A673 (cell line): ENCODE results near the gene STAG1.

Source experiments
- EZH2 ChIP-seq: fragments of 200-600 bp; sonication (generic); IDR thresholded peaks from 2 replicates; pipeline ENCODE4 v1.6.1; 2017; ENCODE audit warnings: borderline replicate concordance, low read depth, mild to moderate bottlenecking, mixed read lengths, antibody characterized with exemption, low read length; ENCODE audit not compliant: poor library complexity, severe bottlenecking
- TF ChIP-seq, protein P1 (sequence below): fragments of 300-800, 200-600 bp; sonication (generic); conservative IDR thresholded peaks from 2 replicates; pipeline ENCODE4 v1.5.1; 2017; ENCODE audit warnings: low read depth, mild to moderate bottlenecking, antibody characterized with exemption, low read length, moderate library complexity, mixed read lengths

DNA sequence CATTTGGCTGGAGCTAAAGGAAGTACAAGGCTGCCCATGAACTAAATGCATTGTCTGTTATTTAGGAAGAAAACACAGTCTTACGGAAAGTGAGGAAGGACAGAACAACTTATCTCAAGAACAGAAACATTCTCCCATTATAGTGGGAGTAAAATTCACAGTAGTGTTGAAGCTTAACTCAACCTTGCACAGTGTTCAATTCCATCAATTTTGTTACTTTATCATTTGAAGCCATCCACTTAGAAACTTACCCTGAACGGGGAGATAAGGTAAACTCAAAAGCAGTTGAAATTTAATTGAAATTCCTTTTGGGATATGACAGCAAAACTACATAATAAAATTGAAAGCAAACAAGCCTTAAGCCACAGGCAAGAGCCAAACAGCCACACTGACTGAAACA lies 315.1 kb downstream of the STAG1 start:
- TF ChIP-seq, protein P1, sequence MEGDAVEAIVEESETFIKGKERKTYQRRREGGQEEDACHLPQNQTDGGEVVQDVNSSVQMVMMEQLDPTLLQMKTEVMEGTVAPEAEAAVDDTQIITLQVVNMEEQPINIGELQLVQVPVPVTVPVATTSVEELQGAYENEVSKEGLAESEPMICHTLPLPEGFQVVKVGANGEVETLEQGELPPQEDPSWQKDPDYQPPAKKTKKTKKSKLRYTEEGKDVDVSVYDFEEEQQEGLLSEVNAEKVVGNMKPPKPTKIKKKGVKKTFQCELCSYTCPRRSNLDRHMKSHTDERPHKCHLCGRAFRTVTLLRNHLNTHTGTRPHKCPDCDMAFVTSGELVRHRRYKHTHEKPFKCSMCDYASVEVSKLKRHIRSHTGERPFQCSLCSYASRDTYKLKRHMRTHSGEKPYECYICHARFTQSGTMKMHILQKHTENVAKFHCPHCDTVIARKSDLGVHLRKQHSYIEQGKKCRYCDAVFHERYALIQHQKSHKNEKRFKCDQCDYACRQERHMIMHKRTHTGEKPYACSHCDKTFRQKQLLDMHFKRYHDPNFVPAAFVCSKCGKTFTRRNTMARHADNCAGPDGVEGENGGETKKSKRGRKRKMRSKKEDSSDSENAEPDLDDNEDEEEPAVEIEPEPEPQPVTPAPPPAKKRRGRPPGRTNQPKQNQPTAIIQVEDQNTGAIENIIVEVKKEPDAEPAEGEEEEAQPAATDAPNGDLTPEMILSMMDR = no peak
- TF ChIP-seq EZH2 = no peak
